Loucy (cell line): ENCODE results near the gene OTOR.

Source experiments
- H2AFZ ChIP-seq: fragments of 200-600 bp; sonication (generic); 2 replicates; pipeline ENCODE4 v1.6.0; 2016; ENCODE audit warnings: antibody characterized with exemption, mild to moderate bottlenecking, low read length, moderate library complexity
- H3F3A ChIP-seq: fragments of 200-600 bp; 2 replicates; pipeline ENCODE4 v1.6.0; 2016; ENCODE audit warnings: antibody characterized with exemption, low read depth, mild to moderate bottlenecking
- H3K27me3 ChIP-seq: fragments of 200-600 bp; sonication (generic); 2 replicates; pipeline ENCODE4 v1.6.1; 2014; ENCODE audit warnings: low read length, mild to moderate bottlenecking; ENCODE audit not compliant: insufficient read depth, poor library complexity, severe bottlenecking
- H3K36me3 ChIP-seq: fragments of 200-600 bp; sonication (generic); 2 replicates; pipeline ENCODE4 v1.6.1; 2016; ENCODE audit warnings: low read length; ENCODE audit not compliant: insufficient read depth
- H3K4me1 ChIP-seq: fragments of 200-600 bp; sonication (generic); 2 replicates; pipeline ENCODE4 v1.5.1; 2014; ENCODE audit warnings: low read length, mild to moderate bottlenecking; ENCODE audit not compliant: insufficient read depth, poor library complexity, severe bottlenecking
- H3K4me2 ChIP-seq: fragments of 200-600 bp; sonication (generic); 2 replicates; pipeline ENCODE4 v1.6.0; 2014; ENCODE audit warnings: antibody characterized with exemption, low read length, low read depth, mild to moderate bottlenecking; ENCODE audit not compliant: poor library complexity, severe bottlenecking
- H3K4me3 ChIP-seq: fragments of 200-600 bp; sonication (generic); 2 replicates; pipeline ENCODE4 v1.5.1; 2014; ENCODE audit warnings: low read length, mild to moderate bottlenecking, mixed read lengths; ENCODE audit not compliant: poor library complexity, severe bottlenecking
- H3K79me2 ChIP-seq: fragments of 200-600 bp; sonication (generic); 2 replicates; pipeline ENCODE4 v1.6.1; 2014; ENCODE audit warnings: low read length; ENCODE audit not compliant: insufficient read depth
- H3K9ac ChIP-seq: fragments of 200-600 bp; sonication (generic); 2 replicates; pipeline ENCODE4 v1.6.0; 2014; ENCODE audit warnings: mild to moderate bottlenecking, low read depth, low read length, moderate library complexity; ENCODE audit not compliant: poor library complexity, severe bottlenecking
- H3K9me2 ChIP-seq: fragments of 200-600 bp; sonication (generic); replicated peaks from 2 replicates; pipeline ENCODE4 v1.6.1; 2016; ENCODE audit warnings: low read depth, low read length, mixed read lengths
- H3K9me3 ChIP-seq: fragments of 200-600 bp; sonication (generic); 2 replicates; pipeline ENCODE4 v1.6.1; 2014; ENCODE audit warnings: mild to moderate bottlenecking, antibody characterized with exemption, low read length, low read depth; ENCODE audit not compliant: insufficient read depth
- H4K20me1 ChIP-seq: fragments of 200-600 bp; sonication (generic); 2 replicates; pipeline ENCODE4 v1.6.0; 2014; ENCODE audit warnings: antibody characterized with exemption, low read length, mild to moderate bottlenecking; ENCODE audit not compliant: insufficient read depth, poor library complexity, severe bottlenecking
- EZH2phosphoT487 ChIP-seq: fragments of 200-600 bp; IDR thresholded peaks from 2 replicates; pipeline ENCODE4 v1.6.1; 2018; ENCODE audit warnings: antibody characterized with exemption, mild to moderate bottlenecking, moderate library complexity, borderline replicate concordance
- TF ChIP-seq, protein P1 (sequence below): fragments of 200-600 bp; sonication (generic); conservative IDR thresholded peaks from 2 replicates; pipeline ENCODE4 v1.5.1; 2014; ENCODE audit warnings: mild to moderate bottlenecking, antibody characterized with exemption, low read length

OTOR gene

DNA sequence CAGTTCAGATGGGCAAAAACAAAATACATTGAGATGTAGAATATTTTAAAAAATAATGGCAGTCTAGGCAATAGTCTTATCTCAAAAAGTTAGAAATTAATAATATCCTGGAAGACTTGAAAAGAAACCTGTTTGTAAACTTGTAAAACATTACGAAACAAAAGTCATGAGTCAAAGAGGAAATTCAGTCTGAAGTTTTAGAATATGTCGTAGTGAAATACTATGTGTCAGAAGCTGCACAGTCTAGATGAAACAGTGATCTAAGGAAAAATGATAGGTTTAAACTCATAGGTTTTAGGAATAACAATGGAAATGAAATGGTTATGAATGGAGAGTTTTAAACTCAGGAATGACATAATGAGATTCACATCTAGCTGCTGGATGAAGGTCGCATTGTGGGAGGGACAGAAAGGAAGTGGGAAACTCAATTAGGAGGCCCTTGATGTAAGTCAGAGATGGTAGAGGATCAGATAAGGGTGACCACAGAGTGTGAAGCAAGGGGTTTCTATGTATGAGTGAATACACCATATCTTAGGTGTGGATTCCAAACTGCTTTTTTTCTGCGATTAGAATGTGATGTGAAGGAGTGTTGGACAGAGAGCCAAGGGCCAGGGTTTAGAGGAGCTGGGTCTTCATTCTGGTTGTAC is 15.5 kb upstream of the OTOR start:
- H3K9me3 ChIP-seq, result no peaks in the 10 kb centered on the region
- H3K4me1 ChIP-seq, result peaks cover 58% of the 10 kb centered on the region
- H2AFZ ChIP-seq, result no peak overlapping the region
- H3K27me3 ChIP-seq, result peaks cover 19% of the 10 kb centered on the region
- no peak overlapping the region for H3K9ac ChIP-seq
- H3K4me3 ChIP-seq, result peak overlapping the region; percentile 54
- no peaks in the 10 kb centered on the region for H3K9me2 ChIP-seq
- H3K4me2 ChIP-seq, result peak overlapping the region; percentile 69
- peak; percentile 76; the same call in 1 of the 2 replicates for TF ChIP-seq EZH2phosphoT487
- TF ChIP-seq, protein P1, sequence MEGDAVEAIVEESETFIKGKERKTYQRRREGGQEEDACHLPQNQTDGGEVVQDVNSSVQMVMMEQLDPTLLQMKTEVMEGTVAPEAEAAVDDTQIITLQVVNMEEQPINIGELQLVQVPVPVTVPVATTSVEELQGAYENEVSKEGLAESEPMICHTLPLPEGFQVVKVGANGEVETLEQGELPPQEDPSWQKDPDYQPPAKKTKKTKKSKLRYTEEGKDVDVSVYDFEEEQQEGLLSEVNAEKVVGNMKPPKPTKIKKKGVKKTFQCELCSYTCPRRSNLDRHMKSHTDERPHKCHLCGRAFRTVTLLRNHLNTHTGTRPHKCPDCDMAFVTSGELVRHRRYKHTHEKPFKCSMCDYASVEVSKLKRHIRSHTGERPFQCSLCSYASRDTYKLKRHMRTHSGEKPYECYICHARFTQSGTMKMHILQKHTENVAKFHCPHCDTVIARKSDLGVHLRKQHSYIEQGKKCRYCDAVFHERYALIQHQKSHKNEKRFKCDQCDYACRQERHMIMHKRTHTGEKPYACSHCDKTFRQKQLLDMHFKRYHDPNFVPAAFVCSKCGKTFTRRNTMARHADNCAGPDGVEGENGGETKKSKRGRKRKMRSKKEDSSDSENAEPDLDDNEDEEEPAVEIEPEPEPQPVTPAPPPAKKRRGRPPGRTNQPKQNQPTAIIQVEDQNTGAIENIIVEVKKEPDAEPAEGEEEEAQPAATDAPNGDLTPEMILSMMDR, result no peak
- H3K79me2 ChIP-seq, result peaks cover 68% of the 10 kb centered on the region
- peaks cover 45% of the 10 kb centered on the region; the same call in 1 of the 2 replicates for H3K36me3 ChIP-seq
- peaks cover 5% of the 10 kb centered on the region; the same call in 1 of the 2 replicates for H3F3A ChIP-seq
- H4K20me1 ChIP-seq, result peaks cover 59% of the 10 kb centered on the region

GRCh38 chr20:16740365-16741072 is 7.6 kb upstream of the OTOR start:
- H4K20me1 ChIP-seq, result peaks cover 7% of the 10 kb centered on the region
- H3K27me3 ChIP-seq, result no peaks in the 10 kb centered on the region
- peaks cover 6% of the 10 kb centered on the region for H3K4me1 ChIP-seq
- H3K9ac ChIP-seq, result no peak overlapping the region
- peaks cover 62% of the 10 kb centered on the region; the same call in 1 of the 2 replicates for H3K36me3 ChIP-seq
- H3K79me2 ChIP-seq, result peaks cover 12% of the 10 kb centered on the region
- TF ChIP-seq, protein P1, result no peak
- TF ChIP-seq EZH2phosphoT487, result no peak
- no peaks in the 10 kb centered on the region for H3K9me3 ChIP-seq
- no peak overlapping the region for H3K4me2 ChIP-seq
- no peak overlapping the region for H3K4me3 ChIP-seq
- H3K9me2 ChIP-seq, result no peaks in the 10 kb centered on the region
- no peaks in the 10 kb centered on the region for H3F3A ChIP-seq
- H2AFZ ChIP-seq, result no peak overlapping the region

DNA sequence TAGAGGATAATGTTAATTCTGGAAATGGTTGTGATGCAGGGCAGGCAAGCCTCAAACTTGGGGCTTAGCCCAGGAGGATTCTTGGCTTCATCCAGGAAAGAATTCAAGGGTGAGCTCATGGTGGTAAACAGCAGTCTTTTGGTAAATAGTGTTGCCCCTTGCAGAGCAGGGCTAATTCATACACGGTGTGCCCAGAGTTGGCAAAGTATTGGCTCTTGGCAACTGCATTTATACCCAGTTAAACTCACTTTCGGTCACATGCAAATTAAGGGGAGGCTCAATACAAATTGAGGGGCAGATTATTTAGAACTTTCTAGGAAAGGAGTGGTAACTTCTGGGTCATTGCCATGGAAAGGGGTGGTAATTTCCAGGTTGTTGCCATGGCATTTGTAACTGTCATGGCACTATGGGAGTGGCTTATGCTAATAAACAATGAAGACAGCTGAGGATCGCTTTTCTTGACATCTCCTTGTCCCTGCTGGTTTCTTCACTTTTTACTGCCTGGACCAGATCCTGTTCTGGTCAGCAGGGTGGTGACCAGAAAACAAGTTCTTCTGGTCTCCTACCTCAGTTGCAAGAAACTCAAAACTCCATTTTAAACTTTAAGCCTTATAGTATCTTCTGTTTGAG is 3.9 kb upstream of the OTOR start:
- no peaks in the 10 kb centered on the region for H3K4me1 ChIP-seq

More for the DNA sequence above, 3.9 kb upstream of the OTOR start:
- no peaks in the 10 kb centered on the region for H3K27me3 ChIP-seq
- H2AFZ ChIP-seq, result no peak overlapping the region
- H3K4me3 ChIP-seq, result no peak overlapping the region
- H4K20me1 ChIP-seq, result no peaks in the 10 kb centered on the region
- no peaks in the 10 kb centered on the region for H3K79me2 ChIP-seq
- no peak overlapping the region for H3K9ac ChIP-seq
- no peaks in the 10 kb centered on the region for H3K9me3 ChIP-seq
- TF ChIP-seq, protein P1, result no peak
- no peak for TF ChIP-seq EZH2phosphoT487
- peaks cover 34% of the 10 kb centered on the region; the same call in 1 of the 2 replicates for H3K36me3 ChIP-seq
- H3K4me2 ChIP-seq, result no peak overlapping the region
- no peaks in the 10 kb centered on the region for H3F3A ChIP-seq
- H3K9me2 ChIP-seq, result no peaks in the 10 kb centered on the region
